ENCODE measurements around the gene GUCD1.
"Not testable (repeated sequence)": the region's sequence is repeated elsewhere in the genome, so short reads cannot be mapped to it uniquely, and the experiment has no call there.

The GUCD1 gene

GRCh38 chr22:24532075-24532474, 22.9 kb downstream of the GUCD1 start:
- Histone ChIP-seq H3K27me3 (no peaks in the 10 kb centered on the region), H3K9ac (no peak overlapping the region), H3K4me3 (no peak overlapping the region), H4K20me1 (no peaks in the 10 kb centered on the region), H3K4me2 (no peak overlapping the region), H3K4me1 (no peaks in the 10 kb centered on the region), H3K9me3 (no peaks in the 10 kb centered on the region), H3K27ac (no peak overlapping the region), H3K36me3 (no peaks in the 10 kb centered on the region)
- TF ChIP-seq Cebpa-rat (IDR thresholded peaks at IDR 0.05), result 0 out of 2 replicates have a peak, but pooled peaks have one; percentile 25

- not testable (repeated sequence) for H3K4me1 ChIP-seq, H4K20me1 ChIP-seq, H3K27me3 ChIP-seq, H3K4me2 ChIP-seq, H3K36me3 ChIP-seq, H3K4me3 ChIP-seq, H3K9ac ChIP-seq, H3K9me3 ChIP-seq, H3K27ac ChIP-seq
Observed at GRCh38 chr22:24530968-24531367, 24.0 kb downstream of the GUCD1 start.

- H3K36me3 ChIP-seq, result no peaks in the 10 kb centered on the region
- TF ChIP-seq Cebpa-rat (IDR thresholded peaks at IDR 0.05), result no peak
- no peak overlapping the region for H3K4me2 ChIP-seq
- H3K4me1 ChIP-seq, result peaks cover 4% of the 10 kb centered on the region; the same call in 1 of the 2 replicates
- no peaks in the 10 kb centered on the region for H3K27me3 ChIP-seq
- no peak overlapping the region for H3K4me3 ChIP-seq
- no peaks in the 10 kb centered on the region for H4K20me1 ChIP-seq
- H3K9me3 ChIP-seq, result no peaks in the 10 kb centered on the region
- H3K9ac ChIP-seq, result no peak overlapping the region
- H3K27ac ChIP-seq, result no peak overlapping the region
Observed at GRCh38 chr22:24529898-24530297, 25.0 kb downstream of the GUCD1 start.

- Histone ChIP-seq H3K27ac (no peak overlapping the region), H3K4me2 (no peak overlapping the region), H3K9me3 (no peaks in the 10 kb centered on the region), H3K4me3 (no peak overlapping the region), H3K4me1 (peaks cover 29% of the 10 kb centered on the region), H3K9ac (no peak overlapping the region), H3K36me3 (no peaks in the 10 kb centered on the region), H3K27me3 (no peaks in the 10 kb centered on the region), H4K20me1 (no peaks in the 10 kb centered on the region)
- TF ChIP-seq Cebpa-rat (IDR thresholded peaks at IDR 0.05), result no peak
Observed at GRCh38 chr22:24526191-24526590, 28.7 kb downstream of the GUCD1 start.

- no peak overlapping the region for H3K27ac ChIP-seq
- H3K4me1 ChIP-seq, result peaks cover 29% of the 10 kb centered on the region
- no peaks in the 10 kb centered on the region for H3K36me3 ChIP-seq
- no peak for TF ChIP-seq Cebpa-rat (IDR thresholded peaks at IDR 0.05)
- no peaks in the 10 kb centered on the region for H3K27me3 ChIP-seq
- H4K20me1 ChIP-seq, result no peaks in the 10 kb centered on the region
- no peak overlapping the region for H3K9ac ChIP-seq
- no peak overlapping the region for H3K4me3 ChIP-seq
- no peaks in the 10 kb centered on the region for H3K9me3 ChIP-seq
- no peak overlapping the region for H3K4me2 ChIP-seq
Observed at GRCh38 chr22:24525416-24526037, 29.4 kb downstream of the GUCD1 start.

GRCh38 chr22:24523873-24524272, 31.1 kb downstream of the GUCD1 start:
- Histone ChIP-seq H3K4me3 (no peak overlapping the region), H3K9ac (no peak overlapping the region), H3K27me3 (no peaks in the 10 kb centered on the region), H3K27ac (0 out of 2 replicates have a peak overlapping the region, but pooled peaks have one; percentile 18), H3K4me1 (peaks cover 46% of the 10 kb centered on the region), H4K20me1 (0 out of 2 replicates have a peak, but pooled peaks cover 6% of the 10 kb centered on the region), H3K36me3 (no peaks in the 10 kb centered on the region), H3K4me2 (no peak overlapping the region), H3K9me3 (no peaks in the 10 kb centered on the region)
- TF ChIP-seq Cebpa-rat (IDR thresholded peaks at IDR 0.05), result no peak

- peak overlapping the region; percentile 35 for H3K4me2 ChIP-seq
- H4K20me1 ChIP-seq, result 0 out of 2 replicates have a peak, but pooled peaks cover 9% of the 10 kb centered on the region
- no peak overlapping the region for H3K4me3 ChIP-seq
- H3K9me3 ChIP-seq, result no peaks in the 10 kb centered on the region
- H3K27ac ChIP-seq, result no peak overlapping the region
- H3K9ac ChIP-seq, result peak overlapping the region; percentile 31; the same call in 1 of the 2 replicates
- H3K27me3 ChIP-seq, result no peaks in the 10 kb centered on the region
- TF ChIP-seq Cebpa-rat (IDR thresholded peaks at IDR 0.05), result no peak
- H3K4me1 ChIP-seq, result peaks cover 67% of the 10 kb centered on the region
- H3K36me3 ChIP-seq, result no peaks in the 10 kb centered on the region
Observed at GRCh38 chr22:24521791-24522245, 33.1 kb downstream of the GUCD1 start.

- Histone ChIP-seq H3K36me3 (no peaks in the 10 kb centered on the region), H4K20me1 (0 out of 2 replicates have a peak, but pooled peaks cover 9% of the 10 kb centered on the region), H3K9ac (peak overlapping the region; percentile 5; the same call in 1 of the 2 replicates), H3K4me2 (peak overlapping the region; percentile 79), H3K9me3 (no peaks in the 10 kb centered on the region), H3K4me3 (no peak overlapping the region), H3K4me1 (peaks cover 86% of the 10 kb centered on the region), H3K27me3 (no peaks in the 10 kb centered on the region), H3K27ac (peak overlapping the region; percentile 5; the same call in 1 of the 2 replicates)
- no peak for TF ChIP-seq Cebpa-rat (IDR thresholded peaks at IDR 0.05)
Observed at GRCh38 chr22:24519496-24519895, 35.4 kb downstream of the GUCD1 start.

- Histone ChIP-seq H3K9me3 (no peaks in the 10 kb centered on the region), H3K4me3 (0 out of 2 replicates have a peak overlapping the region, but pooled peaks have one; percentile 4), H3K4me1 (peaks cover 92% of the 10 kb centered on the region), H4K20me1 (0 out of 2 replicates have a peak, but pooled peaks cover 9% of the 10 kb centered on the region), H3K27ac (peak overlapping the region; percentile 5; the same call in 1 of the 2 replicates), H3K36me3 (no peaks in the 10 kb centered on the region), H3K4me2 (peak overlapping the region; percentile 79), H3K27me3 (no peaks in the 10 kb centered on the region), H3K9ac (peak overlapping the region; percentile 5; the same call in 1 of the 2 replicates)
- TF ChIP-seq Cebpa-rat (IDR thresholded peaks at IDR 0.05), result no peak
Observed at GRCh38 chr22:24518771-24519485, 36.0 kb downstream of the GUCD1 start.

GRCh38 chr22:24518228-24518627, 36.7 kb downstream of the GUCD1 start:
- H3K4me3 ChIP-seq, result no peak overlapping the region
- 0 out of 2 replicates have a peak, but pooled peaks cover 9% of the 10 kb centered on the region for H4K20me1 ChIP-seq
- no peaks in the 10 kb centered on the region for H3K36me3 ChIP-seq
- H3K9me3 ChIP-seq, result no peaks in the 10 kb centered on the region
- H3K9ac ChIP-seq, result no peak overlapping the region
- TF ChIP-seq Cebpa-rat (IDR thresholded peaks at IDR 0.05), result no peak
- peaks cover 92% of the 10 kb centered on the region for H3K4me1 ChIP-seq
- H3K4me2 ChIP-seq, result peak overlapping the region; percentile 79
- H3K27ac ChIP-seq, result no peak overlapping the region
- H3K27me3 ChIP-seq, result no peaks in the 10 kb centered on the region
